ENCODE results near the gene SORCS1. TPM values are rescaled to one million over a fixed set of nuclear protein-coding genes. Genes with fewer than 3 reads are reported as not detected.

SORCS1 gene
- total and polyA plus RNA-seq, 2 experiments from 2014 or later = 2.9 to 8.9 TPM

GRCh38 chr10:106980495-106981451 is 183.7 kb downstream of the SORCS1 start:
- no peaks in the 10 kb centered on the region for H3K36me3 Mint-ChIP-seq (ENCODE audit: low read depth)
- Histone ChIP-seq H3K4me2 (peak overlapping the region; percentile 23; the same call in 1 of the 2 replicates), H3K9me2 (ENCODE audit: insufficient read depth) (no peaks in the 10 kb centered on the region), H3K36me3 (ENCODE audit: insufficient read depth) (no peaks in the 10 kb centered on the region), H3K27me3 (ENCODE audit: insufficient read depth) (no peaks in the 10 kb centered on the region), H3K79me2 (replicated peaks; ENCODE audit: insufficient read depth) (no peaks in the 10 kb centered on the region), H2AFZ (no peak overlapping the region), H3F3A (replicated peaks; ENCODE audit: low read depth) (no peaks in the 10 kb centered on the region), H4K20me1 (replicated peaks; ENCODE audit: insufficient read depth) (no peaks in the 10 kb centered on the region), H3K27ac (ENCODE audit: low read depth) (no peak overlapping the region), H3K4me1 (ENCODE audit: insufficient read depth) (peaks cover 16% of the 10 kb centered on the region; the same call in 1 of the 2 replicates), H3K4me3 (no peak overlapping the region)
- H3K4me1 Mint-ChIP-seq = peaks cover 19% of the 10 kb centered on the region
- H3K9me3 Mint-ChIP-seq = no peaks in the 10 kb centered on the region
- DNase-seq (ENCODE audit: low spot score) = no peak
- no peaks in the 10 kb centered on the region for H3K27me3 Mint-ChIP-seq (ENCODE audit: insufficient read depth, low read depth, poor library complexity)
- 0 out of 2 replicates have a peak overlapping the region, but pooled peaks have one; percentile 18 for H3K27ac Mint-ChIP-seq
- ATAC-seq = no peak
- TF ChIP-seq STAT1 (IDR thresholded peaks at IDR 0.05; ENCODE audit: unreplicated experiment) = no peak
- peak in 1 of 2 experiments; percentile 28; a peak in 1 of 4 replicates for TF ChIP-seq CTCF (conservative IDR thresholded peaks at IDR 0.05; ENCODE audit: low read depth in 2 of 2)
- H3K4me3 Mint-ChIP-seq = no peak overlapping the region

GRCh38 chr10:106978756-106979155 is 185.8 kb downstream of the SORCS1 start:
- Mint-ChIP-seq H3K4me1 (peaks cover 34% of the 10 kb centered on the region), H3K36me3 (ENCODE audit: low read depth) (no peaks in the 10 kb centered on the region), H3K9me3 (no peaks in the 10 kb centered on the region), H3K4me3 (no peak overlapping the region), H3K27me3 (ENCODE audit: insufficient read depth, low read depth, poor library complexity) (peaks cover 1% of the 10 kb centered on the region), H3K27ac (no peak overlapping the region)
- ATAC-seq (no peak), DNase-seq (ENCODE audit: low spot score) (no peak)
- Histone ChIP-seq H3K4me1 (ENCODE audit: insufficient read depth) (peaks cover 27% of the 10 kb centered on the region; the same call in 1 of the 2 replicates), H3K4me2 (no peak overlapping the region), H3K27ac (ENCODE audit: low read depth) (no peak overlapping the region), H2AFZ (no peak overlapping the region), H3K9me2 (ENCODE audit: insufficient read depth) (no peaks in the 10 kb centered on the region), H3K27me3 (ENCODE audit: insufficient read depth) (no peaks in the 10 kb centered on the region), H3K4me3 (no peak overlapping the region), H3F3A (replicated peaks; ENCODE audit: low read depth) (no peaks in the 10 kb centered on the region), H3K79me2 (replicated peaks; ENCODE audit: insufficient read depth) (no peaks in the 10 kb centered on the region), H4K20me1 (replicated peaks; ENCODE audit: insufficient read depth) (no peaks in the 10 kb centered on the region; the same call in 1 of the 2 replicates), H3K36me3 (ENCODE audit: insufficient read depth) (no peaks in the 10 kb centered on the region)
- no peak for TF ChIP-seq ETS1 (IDR thresholded peaks at IDR 0.05)

- DNase-seq (ENCODE audit: low spot score) = no peak
- Histone ChIP-seq H3F3A (replicated peaks; ENCODE audit: low read depth) (no peaks in the 10 kb centered on the region), H3K27ac (ENCODE audit: low read depth) (no peak overlapping the region), H2AFZ (no peak overlapping the region), H3K4me1 (ENCODE audit: insufficient read depth) (peaks cover 11% of the 10 kb centered on the region; the same call in 1 of the 2 replicates), H3K4me3 (no peak overlapping the region), H3K79me2 (replicated peaks; ENCODE audit: insufficient read depth) (no peaks in the 10 kb centered on the region), H3K9me2 (ENCODE audit: insufficient read depth) (no peaks in the 10 kb centered on the region), H3K36me3 (ENCODE audit: insufficient read depth) (no peaks in the 10 kb centered on the region), H3K4me2 (no peak overlapping the region), H3K27me3 (ENCODE audit: insufficient read depth) (no peaks in the 10 kb centered on the region), H4K20me1 (replicated peaks; ENCODE audit: insufficient read depth) (no peaks in the 10 kb centered on the region; the same call in 1 of the 2 replicates)
- Mint-ChIP-seq H3K9me3 (no peaks in the 10 kb centered on the region), H3K4me1 (peaks cover 24% of the 10 kb centered on the region), H3K36me3 (ENCODE audit: low read depth) (no peaks in the 10 kb centered on the region), H3K27me3 (ENCODE audit: insufficient read depth, low read depth, poor library complexity) (peaks cover 1% of the 10 kb centered on the region), H3K4me3 (no peak overlapping the region), H3K27ac (no peak overlapping the region)
- no peak for ATAC-seq
- TF ChIP-seq ZNF462 (CRISPR knock-in tag; IDR thresholded peaks at IDR 0.05) (no peak), ZNF114 (CRISPR knock-in tag; IDR thresholded peaks at IDR 0.05) (no peak)
These were observed 190.8 kb downstream of the SORCS1 start for GRCh38 chr10:106973716-106974115.

Data from GM23338 (cell line).